ENCODE results near the gene KIDINS220. TPM values are rescaled to one million over a fixed set of nuclear protein-coding genes. Genes with fewer than 3 reads are reported as not detected.
A peak's percentile ranks its signal among the peaks of the same experiment; 100 is the strongest.

The KIDINS220 gene
- total and polyA plus RNA-seq, 3 experiments from 2014 or later, result 25.6 to 33.2 (median 33.1) TPM

GRCh38 chr2:8858910-8859309, 21.5 kb upstream of the KIDINS220 start:
- no peaks in the 10 kb centered on the region for H3K4me1 Mint-ChIP-seq
- H3K27me3 Mint-ChIP-seq, result peaks cover 4 to 20% of the 10 kb centered on the region in 2 donors
- no peak overlapping the region for H3K27ac ChIP-seq (ENCODE audit: low read depth, low read length)
- no peak overlapping the region for H3K4me3 ChIP-seq (ENCODE audit: low read length)
- no peak overlapping the region for H3K27ac Mint-ChIP-seq
- no peaks in the 10 kb centered on the region for H3K9me3 Mint-ChIP-seq
- ChIA-PET CTCF (no interaction called here), POLR2A (no interaction called here)
- H3K4me3 Mint-ChIP-seq, result no peak overlapping the region
- no peak for DNase-seq
- no peaks in the 10 kb centered on the region for H3K36me3 ChIP-seq (ENCODE audit: insufficient read depth, low read length)
- H3K9me3 ChIP-seq (ENCODE audit: low read length), result no peaks in the 10 kb centered on the region
- H3K4me1 ChIP-seq (ENCODE audit: insufficient read depth, low read length), result no peaks in the 10 kb centered on the region
- H3K36me3 Mint-ChIP-seq, result no peaks in the 10 kb centered on the region
- H3K27me3 ChIP-seq (ENCODE audit: insufficient read depth, low read length, poor library complexity, severe bottlenecking), result no peaks in the 10 kb centered on the region

GRCh38 chr2:8858264-8858663, 20.9 kb upstream of the KIDINS220 start:
- Histone ChIP-seq H3K27me3 (ENCODE audit: insufficient read depth, low read length, poor library complexity, severe bottlenecking) (no peaks in the 10 kb centered on the region), H3K36me3 (ENCODE audit: insufficient read depth, low read length) (no peaks in the 10 kb centered on the region), H3K4me3 (ENCODE audit: low read length) (no peak overlapping the region), H3K9me3 (ENCODE audit: low read length) (no peaks in the 10 kb centered on the region), H3K4me1 (ENCODE audit: insufficient read depth, low read length) (no peaks in the 10 kb centered on the region), H3K27ac (ENCODE audit: low read depth, low read length) (no peak overlapping the region)
- Mint-ChIP-seq H3K9me3 (no peaks in the 10 kb centered on the region), H3K27me3 (peaks cover 3 to 21% of the 10 kb centered on the region in 2 donors), H3K36me3 (no peaks in the 10 kb centered on the region), H3K4me3 (no peak overlapping the region), H3K27ac (no peak overlapping the region), H3K4me1 (no peaks in the 10 kb centered on the region)
- DNase-seq, result no peak
- ChIA-PET POLR2A (no interaction called here), CTCF (no interaction called here)

GRCh38 chr2:8857709-8858108, 20.3 kb upstream of the KIDINS220 start:
- no peaks in the 10 kb centered on the region for H3K9me3 Mint-ChIP-seq
- Histone ChIP-seq H3K36me3 (ENCODE audit: insufficient read depth, low read length) (no peaks in the 10 kb centered on the region), H3K27me3 (ENCODE audit: insufficient read depth, low read length, poor library complexity, severe bottlenecking) (no peaks in the 10 kb centered on the region), H3K4me3 (ENCODE audit: low read length) (no peak overlapping the region), H3K9me3 (ENCODE audit: low read length) (no peaks in the 10 kb centered on the region), H3K27ac (ENCODE audit: low read depth, low read length) (no peak overlapping the region), H3K4me1 (ENCODE audit: insufficient read depth, low read length) (no peaks in the 10 kb centered on the region)
- H3K27me3 Mint-ChIP-seq, result peaks cover 3 to 26% of the 10 kb centered on the region in 2 donors
- no peak overlapping the region for H3K27ac Mint-ChIP-seq
- DNase-seq, result no peak
- H3K4me1 Mint-ChIP-seq, result no peaks in the 10 kb centered on the region
- H3K36me3 Mint-ChIP-seq, result no peaks in the 10 kb centered on the region
- H3K4me3 Mint-ChIP-seq, result no peak overlapping the region
- CTCF ChIA-PET, result no interaction called here
- POLR2A ChIA-PET, result no interaction called here

- CTCF ChIA-PET, result no interaction called here
- H3K9me3 Mint-ChIP-seq, result no peaks in the 10 kb centered on the region
- H3K4me3 Mint-ChIP-seq, result no peak overlapping the region
Measured at GRCh38 chr2:8856176-8856575, 18.8 kb upstream of the KIDINS220 start.

GRCh38 chr2:8855010-8855409, 17.6 kb upstream of the KIDINS220 start:
- no peaks in the 10 kb centered on the region for H3K36me3 ChIP-seq (ENCODE audit: insufficient read depth, low read length)
- no peaks in the 10 kb centered on the region for H3K9me3 ChIP-seq (ENCODE audit: low read length)
- Mint-ChIP-seq H3K27ac (no peak overlapping the region), H3K4me1 (no peaks in the 10 kb centered on the region), H3K27me3 (peaks cover 4 to 29% of the 10 kb centered on the region in 2 donors), H3K36me3 (no peaks in the 10 kb centered on the region), H3K9me3 (no peaks in the 10 kb centered on the region), H3K4me3 (no peak overlapping the region)
- ChIA-PET POLR2A (no interaction called here), CTCF (interaction anchor here (1.0 kb wide), 1 partner anchor 14 kb away, joined by 3 read pairs; no protein-coding TSS in a partner anchor)
- H3K4me3 ChIP-seq (ENCODE audit: low read length), result no peak overlapping the region
- no peak for DNase-seq
- H3K27ac ChIP-seq (ENCODE audit: low read depth, low read length), result no peak overlapping the region
- no peaks in the 10 kb centered on the region for H3K4me1 ChIP-seq (ENCODE audit: insufficient read depth, low read length)
- no peaks in the 10 kb centered on the region for H3K27me3 ChIP-seq (ENCODE audit: insufficient read depth, low read length, poor library complexity, severe bottlenecking)

More at GRCh38 chr2:8856176-8856575, 18.8 kb upstream of the KIDINS220 start:
- Histone ChIP-seq H3K4me1 (ENCODE audit: insufficient read depth, low read length) (no peaks in the 10 kb centered on the region), H3K27ac (ENCODE audit: low read depth, low read length) (no peak overlapping the region), H3K27me3 (ENCODE audit: insufficient read depth, low read length, poor library complexity, severe bottlenecking) (no peaks in the 10 kb centered on the region), H3K36me3 (ENCODE audit: insufficient read depth, low read length) (no peaks in the 10 kb centered on the region), H3K4me3 (ENCODE audit: low read length) (no peak overlapping the region), H3K9me3 (ENCODE audit: low read length) (no peaks in the 10 kb centered on the region)
- DNase-seq, result no peak
- no peaks in the 10 kb centered on the region for H3K36me3 Mint-ChIP-seq
- no peaks in the 10 kb centered on the region for H3K4me1 Mint-ChIP-seq
- peaks cover 4 to 29% of the 10 kb centered on the region in 2 donors for H3K27me3 Mint-ChIP-seq
- POLR2A ChIA-PET, result no interaction called here
- no peak overlapping the region for H3K27ac Mint-ChIP-seq

- H3K27ac ChIP-seq (ENCODE audit: low read depth, low read length), result no peak overlapping the region
- Mint-ChIP-seq H3K4me1 (no peaks in the 10 kb centered on the region), H3K27ac (no peak overlapping the region), H3K9me3 (no peaks in the 10 kb centered on the region), H3K36me3 (no peaks in the 10 kb centered on the region), H3K27me3 (peaks cover 4 to 39% of the 10 kb centered on the region in 2 donors), H3K4me3 (no peak overlapping the region)
- H3K4me3 ChIP-seq (ENCODE audit: low read length), result no peak overlapping the region
- no peaks in the 10 kb centered on the region for H3K36me3 ChIP-seq (ENCODE audit: insufficient read depth, low read length)
- no peaks in the 10 kb centered on the region for H3K27me3 ChIP-seq (ENCODE audit: insufficient read depth, low read length, poor library complexity, severe bottlenecking)
- H3K4me1 ChIP-seq (ENCODE audit: insufficient read depth, low read length), result no peaks in the 10 kb centered on the region
- DNase-seq, result no peak
- H3K9me3 ChIP-seq (ENCODE audit: low read length), result no peaks in the 10 kb centered on the region
- ChIA-PET POLR2A (no interaction called here), CTCF (no interaction called here)
Measured at GRCh38 chr2:8853426-8853825, 16.0 kb upstream of the KIDINS220 start.

GRCh38 chr2:8851811-8852560, 14.6 kb upstream of the KIDINS220 start:
- Mint-ChIP-seq H3K4me3 (no peak overlapping the region), H3K27ac (no peak overlapping the region), H3K9me3 (no peaks in the 10 kb centered on the region), H3K4me1 (no peaks in the 10 kb centered on the region), H3K36me3 (no peaks in the 10 kb centered on the region), H3K27me3 (peaks cover 4 to 50% of the 10 kb centered on the region in 2 donors)
- Histone ChIP-seq H3K36me3 (ENCODE audit: insufficient read depth, low read length) (no peaks in the 10 kb centered on the region), H3K4me3 (ENCODE audit: low read length) (no peak overlapping the region), H3K27me3 (ENCODE audit: insufficient read depth, low read length, poor library complexity, severe bottlenecking) (peaks cover 6% of the 10 kb centered on the region), H3K4me1 (ENCODE audit: insufficient read depth, low read length) (no peaks in the 10 kb centered on the region), H3K27ac (ENCODE audit: low read depth, low read length) (no peak overlapping the region), H3K9me3 (ENCODE audit: low read length) (no peaks in the 10 kb centered on the region)
- ChIA-PET POLR2A (no interaction called here), CTCF (no interaction called here)
- DNase-seq, result no peak

- ChIA-PET POLR2A (no interaction called here), CTCF (no interaction called here)
- Histone ChIP-seq H3K4me3 (ENCODE audit: low read length) (no peak overlapping the region), H3K9me3 (ENCODE audit: low read length) (no peaks in the 10 kb centered on the region), H3K27ac (ENCODE audit: low read depth, low read length) (no peak overlapping the region), H3K27me3 (ENCODE audit: insufficient read depth, low read length, poor library complexity, severe bottlenecking) (peaks cover 6% of the 10 kb centered on the region), H3K36me3 (ENCODE audit: insufficient read depth, low read length) (no peaks in the 10 kb centered on the region), H3K4me1 (ENCODE audit: insufficient read depth, low read length) (no peaks in the 10 kb centered on the region)
- H3K9me3 Mint-ChIP-seq, result no peaks in the 10 kb centered on the region
- H3K4me1 Mint-ChIP-seq, result no peaks in the 10 kb centered on the region
- H3K27ac Mint-ChIP-seq, result no peak overlapping the region
- no peak for DNase-seq
- H3K4me3 Mint-ChIP-seq, result peak overlapping the region in 1 of 7 donors; percentile 27
- no peaks in the 10 kb centered on the region for H3K36me3 Mint-ChIP-seq
- peaks cover 11 to 55% of the 10 kb centered on the region in 2 donors for H3K27me3 Mint-ChIP-seq
Measured at GRCh38 chr2:8850845-8851487, 13.6 kb upstream of the KIDINS220 start.
